GM23248 (cell line): ENCODE results near the gene NBEA.

Experiments used
- EZH2 ChIP-seq: fragments of 200-600 bp; sonication (generic); IDR thresholded peaks from 2 replicates; pipeline ENCODE4 v1.6.1; 2018; ENCODE audit warnings: antibody characterized with exemption, mild to moderate bottlenecking; ENCODE audit not compliant: insufficient read depth, poor library complexity, severe bottlenecking
- EZH2phosphoT487 ChIP-seq: fragments of 200-600 bp; sonication (generic); IDR thresholded peaks from 2 replicates; pipeline ENCODE4 v1.6.1; 2018; ENCODE audit warnings: antibody characterized with exemption, moderate library complexity, mild to moderate bottlenecking, low read depth; ENCODE audit not compliant: insufficient read depth

GRCh38 chr13:35501661-35502235 is 559.7 kb downstream of the NBEA start:
- no peak for TF ChIP-seq EZH2phosphoT487
- no peak for TF ChIP-seq EZH2
